Adrenal gland (tissue), 5 donors: Measurements from ENCODE around the gene WFS1.

Experiments
- CTCF ChIP-seq, 6 experiments: fragments of 450-650 bp in 4 of 6; fragments of 200-600 bp in 2 of 6; sonication (generic) in 1 of 6; IDR thresholded peaks; 1 replicate in 5 of 6; 2 replicates in 1 of 6; pipeline versions ENCODE4 v1.5.1 to v1.8.0; 2016 to 2021; ENCODE audit warnings: antibody characterized with exemption in 6 of 6, mild to moderate bottlenecking in 2 of 6, moderate library complexity in 1 of 6
- POLR2A ChIP-seq, 2 donors: fragments of 450-650 bp; IDR thresholded peaks; one replicate each; pipeline ENCODE4 v1.6.1; 2017; ENCODE audit warnings: antibody characterized with exemption in 2 of 2, mild to moderate bottlenecking in 2 of 2, moderate library complexity in 1 of 2
- donor health status: DM: no; HTN: no; CAD: no.

DNA sequence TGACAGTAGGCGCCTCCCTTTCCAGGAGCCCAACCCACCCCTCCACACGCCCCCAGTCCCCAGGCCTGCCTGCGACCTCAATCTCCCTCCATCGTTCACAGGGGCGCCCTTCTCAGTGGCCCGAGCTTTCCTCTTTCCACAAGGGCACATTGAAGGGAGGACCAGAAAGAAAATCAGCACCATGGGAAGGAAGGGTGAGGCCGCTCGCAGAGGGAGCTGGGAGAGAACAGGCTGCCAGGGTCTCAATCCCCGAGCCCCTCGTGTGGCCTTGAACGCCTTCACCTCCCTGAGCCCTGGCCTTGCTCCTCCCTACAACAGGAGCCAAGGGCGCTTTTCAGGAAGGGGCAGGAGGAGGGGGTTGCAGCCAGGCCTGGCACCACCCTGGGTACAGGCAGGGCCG is 66.5 kb downstream of the WFS1 start:
- TF ChIP-seq POLR2A (IDR thresholded peaks at IDR 0.05) (no peak), CTCF (IDR thresholded peaks at IDR 0.05) (no peak)
